DND-41 (cell line): ENCODE results near the gene ATP1A1.

Experiments
- ATAC-seq: fragments of 200-7000 bp; cut with Tn5 transposase; 3 replicates; pipeline ENCODE4 v1.9.1; 2021; ENCODE audit warnings: low read depth; ENCODE audit not compliant: insufficient read depth
- DNase-seq: peaks from one replicate; pipeline ENCODE4 v3.0.0-alpha.2; 2020
- H2AFZ ChIP-seq: 2 replicates; pipeline ENCODE4 v1.6.0; 2012; ENCODE audit warnings: low read depth, low read length
- H3K27ac ChIP-seq: 2 replicates; pipeline ENCODE4 v1.5.1; 2012; ENCODE audit warnings: low read length, inconsistent platforms
- H3K27me3 ChIP-seq: fragments of 200-600 bp; sonication (generic); 2 replicates; pipeline ENCODE4 v1.6.0; 2012; ENCODE audit warnings: low read length, mild to moderate bottlenecking, inconsistent platforms; ENCODE audit not compliant: insufficient read depth, poor library complexity
- H3K36me3 ChIP-seq: 2 replicates; pipeline ENCODE4 v1.5.1; 2012; ENCODE audit warnings: low read length, inconsistent platforms; ENCODE audit not compliant: insufficient read depth
- H3K4me1 ChIP-seq: 2 replicates; pipeline ENCODE4 v1.5.1; 2012; ENCODE audit warnings: mild to moderate bottlenecking, low read length; ENCODE audit not compliant: insufficient read depth
- H3K4me2 ChIP-seq: 2 replicates; pipeline ENCODE4 v1.6.0; 2012; ENCODE audit warnings: mild to moderate bottlenecking, moderate library complexity, low read length, inconsistent platforms; ENCODE audit not compliant: insufficient read depth
- H3K4me3 ChIP-seq, 2 experiments: fragments of 200-600 bp in 1 of 2; shearing (Covaris generic) in 1 of 2; 2 replicates each; pipeline ENCODE4 v1.5.1; 2012 to 2016; ENCODE audit warnings: inconsistent platforms in 2 of 2, low read length in 2 of 2, mild to moderate bottlenecking in 2 of 2, low read depth in 1 of 2, moderate library complexity in 1 of 2
- H3K79me2 ChIP-seq: 2 replicates; pipeline ENCODE4 v1.6.0; 2012; ENCODE audit warnings: low read length, inconsistent platforms; ENCODE audit not compliant: insufficient read depth
- H3K9ac ChIP-seq: 2 replicates; pipeline ENCODE4 v1.6.0; 2012; ENCODE audit warnings: low read depth, mild to moderate bottlenecking, inconsistent platforms, low read length, moderate library complexity
- H3K9me3 ChIP-seq: 2 replicates; pipeline ENCODE4 v1.5.1; 2012; ENCODE audit warnings: low read length, moderate library complexity, mild to moderate bottlenecking, inconsistent platforms; ENCODE audit not compliant: insufficient read depth, severe bottlenecking
- H4K20me1 ChIP-seq: 2 replicates; pipeline ENCODE4 v1.6.0; 2012; ENCODE audit warnings: low read length; ENCODE audit not compliant: insufficient read depth
- CTCF ChIP-seq: IDR thresholded peaks from 2 replicates; pipeline ENCODE4 v1.5.1; 2012; ENCODE audit warnings: borderline replicate concordance, low read length, moderate library complexity, mild to moderate bottlenecking; ENCODE audit not compliant: poor library complexity, severe bottlenecking; ENCODE audit errors: extremely low read depth
- EZH2 ChIP-seq: IDR thresholded peaks from 3 replicates; pipeline ENCODE4 v1.6.1; 2012; ENCODE audit warnings: borderline replicate concordance, low read depth, mild to moderate bottlenecking, moderate library complexity, low read length, inconsistent platforms; ENCODE audit not compliant: severe bottlenecking

The ATP1A1 gene

GRCh38 chr1:116417678-116418077 is 44.6 kb downstream of the ATP1A1 start:
- H2AFZ ChIP-seq: peak overlapping the region; percentile 85
- H3K9me3 ChIP-seq: no peaks in the 10 kb centered on the region
- ATAC-seq (no peak), DNase-seq (no peak)
- peaks cover 31% of the 10 kb centered on the region for H3K4me1 ChIP-seq
- H3K36me3 ChIP-seq: no peaks in the 10 kb centered on the region
- peaks cover 3% of the 10 kb centered on the region for H3K27me3 ChIP-seq
- peak overlapping the region; percentile 77 for H3K9ac ChIP-seq
- peak overlapping the region; percentile 78 for H3K4me2 ChIP-seq
- H4K20me1 ChIP-seq: no peaks in the 10 kb centered on the region
- H3K4me3 ChIP-seq: peak overlapping the region; percentile 45 to 67
- peak overlapping the region; percentile 72 for H3K27ac ChIP-seq
- H3K79me2 ChIP-seq: peaks cover 5% of the 10 kb centered on the region; the same call in 1 of the 2 replicates
- TF ChIP-seq CTCF (no peak), EZH2 (no peak)

GRCh38 chr1:116418091-116418830 is 45.2 kb downstream of the ATP1A1 start:
- Histone ChIP-seq H3K4me2 (peak overlapping the region; percentile 78), H4K20me1 (no peaks in the 10 kb centered on the region), H3K4me3 (peak overlapping the region; percentile 45 to 67), H3K79me2 (peaks cover 5% of the 10 kb centered on the region; the same call in 1 of the 2 replicates), H3K9me3 (no peaks in the 10 kb centered on the region), H3K4me1 (peaks cover 31% of the 10 kb centered on the region), H3K36me3 (no peaks in the 10 kb centered on the region), H3K27ac (peak overlapping the region; percentile 72), H3K9ac (peak overlapping the region; percentile 77), H3K27me3 (peaks cover 7% of the 10 kb centered on the region), H2AFZ (peak overlapping the region; percentile 85)
- no peak for TF ChIP-seq CTCF
- no peak for TF ChIP-seq EZH2
- peak; percentile 96 for ATAC-seq
- peak; percentile 91 for DNase-seq

GRCh38 chr1:116420417-116421200 is 47.6 kb downstream of the ATP1A1 start:
- Histone ChIP-seq H3K27ac (no peak overlapping the region), H3K4me2 (no peak overlapping the region), H3K9ac (no peak overlapping the region)

More at GRCh38 chr1:116420417-116421200, 47.6 kb downstream of the ATP1A1 start:
- H3K4me1 ChIP-seq: peaks cover 31% of the 10 kb centered on the region
- no peaks in the 10 kb centered on the region for H3K9me3 ChIP-seq
- H3K79me2 ChIP-seq: peaks cover 5% of the 10 kb centered on the region; the same call in 1 of the 2 replicates
- ATAC-seq: no peak
- H3K27me3 ChIP-seq: peaks cover 16% of the 10 kb centered on the region
- peak overlapping the region; percentile 38; the same call in 1 of the 2 replicates for H2AFZ ChIP-seq
- no peaks in the 10 kb centered on the region for H3K36me3 ChIP-seq
- DNase-seq: peak; percentile 27
- no peak overlapping the region for H3K4me3 ChIP-seq
- no peaks in the 10 kb centered on the region for H4K20me1 ChIP-seq
- no peak for TF ChIP-seq CTCF
- no peak for TF ChIP-seq EZH2
